Stimulated activated effector memory CD8-positive, alpha-beta T cell treated with anti-CD3 and anti-CD28 coated beads, Interleukin-12 subunit alpha, Interleukin-12 subunit beta, amount 100 ng/mL, for 72 hours (primary cell): ENCODE data around the gene CHST14.
A peak's percentile ranks its signal among the peaks of the same experiment; 100 is the strongest.
"Not testable (repeated sequence)": the region's sequence is repeated elsewhere in the genome, so short reads cannot be mapped to it uniquely, and the experiment has no call there.

Experiments
- ATAC-seq: fragments of 150-1000 bp; cut with Tn5 transposase; 2 replicates; pipeline ENCODE4 v1.10.0; 2021
- DNase-seq, 2 donors: peaks; one replicate each; pipeline ENCODE4 v3.0.0; 2021 to 2022; ENCODE audit warnings: low spot score in 2 of 2
- H3K27ac Mint-ChIP-seq: one replicate; pipeline ENCODE4 v1.8.0; 2022; ENCODE audit warnings: mild to moderate bottlenecking, mixed read lengths
- H3K36me3 Mint-ChIP-seq: one replicate; pipeline ENCODE4 v1.8.0; 2022; ENCODE audit warnings: mild to moderate bottlenecking, mixed read lengths
- H3K4me1 Mint-ChIP-seq: one replicate; pipeline ENCODE4 v1.8.0; 2022; ENCODE audit warnings: mixed read lengths
- H3K4me3 Mint-ChIP-seq: one replicate; pipeline ENCODE4 v1.8.0; 2022; ENCODE audit warnings: mild to moderate bottlenecking, mixed read lengths
- H3K9me3 Mint-ChIP-seq: one replicate; pipeline ENCODE4 v1.8.0; 2022; ENCODE audit warnings: mixed read lengths

The CHST14 gene

DNA sequence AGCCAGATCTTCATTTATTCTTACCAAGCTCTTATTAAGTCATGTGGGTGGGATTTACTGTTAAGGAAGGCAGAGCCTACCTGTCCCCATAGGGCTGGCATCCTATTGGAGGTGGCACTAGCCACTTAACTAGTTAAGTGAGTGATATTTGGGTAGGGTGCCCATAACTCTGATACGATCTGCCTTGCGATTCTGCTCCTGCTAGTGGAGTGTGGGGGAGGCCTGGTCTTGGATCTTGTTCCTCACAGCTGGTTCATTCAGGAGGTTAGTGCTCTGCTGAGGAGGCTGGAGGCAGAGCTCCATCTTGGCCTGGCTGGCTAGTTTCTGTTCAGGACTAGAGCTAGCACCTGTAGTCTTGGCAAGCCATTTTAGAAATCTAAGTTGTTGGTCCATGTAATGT is 20.7 kb upstream of the CHST14 start:
- H3K4me3 Mint-ChIP-seq: no peak overlapping the region
- H3K9me3 Mint-ChIP-seq: no peaks in the 10 kb centered on the region
- H3K4me1 Mint-ChIP-seq: peaks cover 67% of the 10 kb centered on the region
- DNase-seq: no peak
- ATAC-seq: no peak
- no peaks in the 10 kb centered on the region for H3K36me3 Mint-ChIP-seq
- peak overlapping the region; percentile 35 for H3K27ac Mint-ChIP-seq

DNA sequence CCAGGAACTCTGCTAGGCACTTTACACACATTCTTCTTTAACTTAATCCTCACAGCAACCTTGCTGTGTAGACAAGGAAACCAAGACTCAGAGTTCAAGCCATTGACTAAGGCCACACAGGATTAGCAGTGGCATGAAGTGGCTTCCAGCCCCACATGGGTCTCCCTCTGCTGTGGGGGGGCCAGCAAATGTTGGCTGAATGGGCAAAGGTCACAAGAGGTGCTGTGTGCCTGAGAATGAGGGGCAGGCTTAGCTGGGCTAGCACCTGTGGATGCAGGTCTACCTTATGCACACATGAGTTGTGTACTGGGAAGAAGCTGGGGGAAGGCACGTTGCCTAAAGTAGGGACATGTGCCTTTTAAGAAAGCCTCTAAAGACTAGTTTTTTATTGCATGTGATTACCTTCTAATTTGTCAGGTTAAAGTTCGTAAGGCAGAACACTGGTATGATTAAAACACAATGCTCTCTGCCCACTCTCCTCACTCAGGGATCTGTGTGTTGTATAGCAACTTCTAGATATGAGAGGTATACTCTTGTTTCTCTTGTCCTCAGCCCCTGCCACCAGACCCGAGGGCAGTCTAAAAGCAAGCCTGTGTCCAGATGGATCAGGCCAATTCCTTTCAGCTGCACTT is 19.1 kb upstream of the CHST14 start:
- Mint-ChIP-seq H3K9me3 (no peaks in the 10 kb centered on the region), H3K4me3 (peak overlapping the region; percentile 44), H3K36me3 (no peaks in the 10 kb centered on the region), H3K27ac (peak overlapping the region; percentile 89), H3K4me1 (peaks cover 73% of the 10 kb centered on the region)
- no peak for DNase-seq
- no peak for ATAC-seq

- Mint-ChIP-seq H3K36me3 (no peaks in the 10 kb centered on the region), H3K9me3 (no peaks in the 10 kb centered on the region), H3K4me3 (peak overlapping the region; percentile 44), H3K4me1 (peaks cover 79% of the 10 kb centered on the region), H3K27ac (peak overlapping the region; percentile 89)
- ATAC-seq (peak; percentile 79), DNase-seq (no peak)
These were observed 18.3 kb upstream of the CHST14 start for GRCh38 chr15:40452296-40453090.

- peak; percentile 73 for ATAC-seq
- H3K4me3 Mint-ChIP-seq: peak overlapping the region; percentile 42
- not testable (repeated sequence) for H3K9me3 Mint-ChIP-seq, H3K36me3 Mint-ChIP-seq, DNase-seq
- peak overlapping the region; percentile 89 for H3K27ac Mint-ChIP-seq
- peaks cover 82% of the 10 kb centered on the region for H3K4me1 Mint-ChIP-seq
These were observed 16.8 kb upstream of the CHST14 start for GRCh38 chr15:40453941-40454340.

DNA sequence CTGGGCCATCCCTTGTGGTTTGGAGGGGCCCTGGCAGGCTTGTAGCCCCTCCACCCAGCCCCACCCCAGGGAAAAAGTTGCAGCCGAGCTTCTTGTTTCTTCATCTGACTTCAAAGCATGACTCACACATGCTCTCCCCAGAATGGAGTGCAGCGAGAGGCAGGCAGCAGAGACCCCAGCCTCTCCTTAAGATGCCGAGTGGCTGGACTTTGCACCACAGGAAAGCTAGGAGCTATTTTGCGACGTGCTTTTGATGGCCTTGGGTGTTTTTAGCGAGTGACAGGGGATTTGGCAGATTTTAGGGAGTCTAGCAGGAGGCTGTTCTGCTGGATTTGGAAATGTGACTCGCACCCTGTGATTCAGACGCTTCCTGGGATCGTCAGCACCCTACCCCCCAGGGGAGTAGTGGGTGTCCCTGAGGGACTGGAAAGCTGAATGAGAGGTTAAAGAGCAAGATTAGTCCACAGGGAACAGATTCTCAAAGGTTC is 15.8 kb upstream of the CHST14 start:
- peaks cover 6% of the 10 kb centered on the region for H3K36me3 Mint-ChIP-seq
- ATAC-seq (no peak), DNase-seq (no peak)
- peak overlapping the region; percentile 42 for H3K4me3 Mint-ChIP-seq
- no peaks in the 10 kb centered on the region for H3K9me3 Mint-ChIP-seq
- H3K27ac Mint-ChIP-seq: peak overlapping the region; percentile 89
- H3K4me1 Mint-ChIP-seq: peaks cover 74% of the 10 kb centered on the region

DNA sequence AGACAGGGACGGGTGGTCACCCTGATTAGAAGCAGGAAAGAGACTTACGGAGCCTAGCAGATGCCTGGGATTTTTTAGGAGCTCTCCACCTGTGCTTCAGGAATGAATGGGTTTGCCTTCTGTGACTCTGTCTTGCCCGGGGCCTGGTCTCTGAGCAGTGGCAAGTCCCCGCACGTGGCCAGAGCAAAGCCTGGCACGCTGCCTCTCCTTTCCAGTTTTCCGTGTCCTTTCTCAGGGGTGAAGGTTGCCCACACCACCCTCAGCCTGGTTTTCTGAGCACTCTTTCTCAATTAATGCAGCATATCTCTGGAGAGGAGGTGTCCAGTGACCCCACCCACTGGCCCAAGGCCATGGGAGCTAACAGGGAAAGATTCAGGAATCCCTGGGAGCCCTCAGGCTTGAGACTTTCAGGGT is 14.5 kb upstream of the CHST14 start:
- Mint-ChIP-seq H3K4me1 (peaks cover 61% of the 10 kb centered on the region), H3K4me3 (no peak overlapping the region), H3K9me3 (no peaks in the 10 kb centered on the region), H3K36me3 (peaks cover 7% of the 10 kb centered on the region), H3K27ac (peak overlapping the region; percentile 89)
- DNase-seq (no peak), ATAC-seq (no peak)

GRCh38 chr15:40456738-40457137 is 14.0 kb upstream of the CHST14 start:
- DNase-seq (no peak), ATAC-seq (no peak)
- no peak overlapping the region for H3K4me3 Mint-ChIP-seq
- H3K27ac Mint-ChIP-seq: peak overlapping the region; percentile 89
- H3K36me3 Mint-ChIP-seq: peaks cover 7% of the 10 kb centered on the region
- no peaks in the 10 kb centered on the region for H3K9me3 Mint-ChIP-seq
- H3K4me1 Mint-ChIP-seq: peaks cover 57% of the 10 kb centered on the region

GRCh38 chr15:40458495-40459371 is 12.1 kb upstream of the CHST14 start:
- no peaks in the 10 kb centered on the region for H3K9me3 Mint-ChIP-seq

GRCh38 chr15:40459391-40460015 is 11.3 kb upstream of the CHST14 start:
- DNase-seq (no peak), ATAC-seq (no peak)
- no peak overlapping the region for H3K4me3 Mint-ChIP-seq
- H3K9me3 Mint-ChIP-seq: no peaks in the 10 kb centered on the region
- peaks cover 18% of the 10 kb centered on the region for H3K36me3 Mint-ChIP-seq
- H3K27ac Mint-ChIP-seq: peak overlapping the region; percentile 37
- peaks cover 29% of the 10 kb centered on the region for H3K4me1 Mint-ChIP-seq

More at GRCh38 chr15:40458495-40459371, 12.1 kb upstream of the CHST14 start:
- Mint-ChIP-seq H3K4me3 (no peak overlapping the region), H3K4me1 (peaks cover 37% of the 10 kb centered on the region), H3K36me3 (peaks cover 15% of the 10 kb centered on the region), H3K27ac (no peak overlapping the region)
- ATAC-seq (no peak), DNase-seq (no peak)

DNA sequence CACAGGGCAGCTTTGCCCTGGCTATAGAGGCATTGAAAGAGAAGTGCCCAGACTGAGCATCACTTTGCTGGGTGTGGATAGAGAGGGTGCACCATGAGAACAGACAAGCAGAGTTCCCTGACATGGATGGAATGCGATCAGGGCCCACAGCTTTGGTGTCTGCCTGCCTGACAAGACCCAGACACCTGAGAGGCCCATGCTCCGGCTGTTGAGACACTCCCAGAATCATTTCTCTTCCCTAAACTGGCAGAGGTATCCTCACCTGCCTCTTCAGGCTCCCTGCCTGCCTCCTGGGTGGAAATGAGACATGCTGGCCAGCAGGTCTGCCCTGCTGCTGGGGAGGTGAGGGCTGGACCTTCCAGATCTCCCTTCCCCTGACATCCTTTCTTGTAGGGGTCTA is 10.4 kb upstream of the CHST14 start:
- ATAC-seq: no peak
- H3K27ac Mint-ChIP-seq: peak overlapping the region; percentile 37
- no peaks in the 10 kb centered on the region for H3K9me3 Mint-ChIP-seq
- H3K36me3 Mint-ChIP-seq: peaks cover 21% of the 10 kb centered on the region
- DNase-seq: no peak
- no peak overlapping the region for H3K4me3 Mint-ChIP-seq
- peaks cover 20% of the 10 kb centered on the region for H3K4me1 Mint-ChIP-seq

DNA sequence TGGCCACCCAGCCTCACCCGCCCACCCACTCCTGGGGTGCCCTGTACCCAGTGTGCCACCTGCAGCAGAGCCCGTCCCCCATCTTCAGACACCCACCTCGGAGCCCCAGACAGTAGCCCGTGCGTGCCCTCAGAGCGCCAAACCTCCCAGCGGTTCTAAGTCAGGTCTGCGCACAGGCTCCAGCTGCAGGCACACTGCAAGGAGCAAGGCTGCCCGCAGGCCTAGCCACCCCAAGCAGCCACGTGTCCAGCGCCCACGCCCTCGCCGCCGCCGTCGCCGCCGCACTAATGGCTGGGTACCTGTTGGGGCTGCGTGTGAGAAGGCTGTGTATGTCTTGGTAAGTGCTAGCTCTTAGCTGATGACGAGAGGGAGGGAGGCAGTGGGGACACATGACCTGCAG is 8.8 kb upstream of the CHST14 start:
- DNase-seq: no peak
- peaks cover 29% of the 10 kb centered on the region for H3K36me3 Mint-ChIP-seq
- H3K27ac Mint-ChIP-seq: no peak overlapping the region
- no peak for ATAC-seq
- peaks cover 14% of the 10 kb centered on the region for H3K4me1 Mint-ChIP-seq
- no peak overlapping the region for H3K4me3 Mint-ChIP-seq
- no peaks in the 10 kb centered on the region for H3K9me3 Mint-ChIP-seq

DNA sequence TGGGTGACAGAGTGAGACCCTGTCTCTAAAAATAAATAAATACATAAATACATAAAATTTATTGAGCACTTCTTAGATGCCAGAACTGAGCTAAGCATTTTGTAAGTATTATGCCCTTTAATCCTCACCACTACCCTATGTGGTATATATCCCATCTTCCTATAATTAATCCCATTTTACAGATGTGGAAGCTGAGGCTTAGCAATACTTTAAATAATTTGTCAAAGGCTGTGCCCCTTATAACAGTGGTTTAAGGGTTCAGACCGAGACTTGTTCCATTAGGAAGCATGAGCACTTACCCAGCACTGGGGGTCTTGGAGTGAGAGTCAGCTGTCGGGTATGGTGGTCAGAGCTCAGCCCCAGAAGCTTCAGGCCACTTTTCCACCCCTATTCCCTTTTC is 7.5 kb upstream of the CHST14 start:
- no peak for DNase-seq
- ATAC-seq: no peak
- Mint-ChIP-seq H3K4me3 (no peak overlapping the region), H3K9me3 (no peaks in the 10 kb centered on the region), H3K27ac (peak overlapping the region; percentile 48), H3K36me3 (peaks cover 29% of the 10 kb centered on the region), H3K4me1 (peaks cover 6% of the 10 kb centered on the region)

DNA sequence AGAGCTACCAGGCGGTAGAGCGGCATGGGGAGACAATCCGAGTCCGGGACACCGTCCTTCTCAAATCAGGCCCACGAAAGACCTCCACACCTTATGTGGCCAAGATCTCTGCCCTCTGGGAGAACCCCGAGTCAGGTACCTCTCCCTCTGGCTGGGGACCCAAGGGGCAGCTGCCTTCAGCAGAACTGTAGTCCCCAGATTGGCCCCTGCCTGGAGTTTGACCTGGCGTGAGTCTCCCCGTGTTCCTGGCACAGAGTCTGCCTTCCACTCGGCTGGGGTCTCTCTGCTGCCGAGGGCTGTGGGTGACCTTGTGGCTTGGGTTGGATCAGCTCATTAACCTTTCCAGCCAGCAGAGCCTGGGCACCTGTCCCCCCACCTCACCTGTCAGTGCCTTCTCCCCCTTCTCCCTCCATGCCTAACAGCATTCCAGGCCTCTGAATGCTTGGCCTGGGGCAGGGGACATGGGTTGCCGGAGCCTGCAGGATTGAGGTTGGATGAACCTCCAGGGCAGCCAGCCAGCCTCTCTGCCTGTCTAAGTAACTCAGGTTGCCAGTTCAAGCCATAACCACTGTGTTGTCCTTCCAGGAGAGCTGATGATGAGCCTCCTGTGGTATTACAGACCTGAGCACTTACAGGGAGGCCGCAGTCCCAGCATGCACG is 6.8 kb upstream of the CHST14 start:
- Mint-ChIP-seq H3K4me1 (peaks cover 6% of the 10 kb centered on the region), H3K4me3 (no peak overlapping the region), H3K9me3 (no peaks in the 10 kb centered on the region), H3K36me3 (peaks cover 29% of the 10 kb centered on the region), H3K27ac (peak overlapping the region; percentile 52)
- ATAC-seq (no peak), DNase-seq (no peak)

GRCh38 chr15:40464595-40465185 is 6.1 kb upstream of the CHST14 start:
- ATAC-seq: no peak
- no peak for DNase-seq
- Mint-ChIP-seq H3K36me3 (peaks cover 25% of the 10 kb centered on the region), H3K4me3 (no peak overlapping the region), H3K27ac (peak overlapping the region; percentile 52), H3K9me3 (no peaks in the 10 kb centered on the region), H3K4me1 (peaks cover 6% of the 10 kb centered on the region)
